AG09309 (cell line): ENCODE data around the gene SIL1.

Source experiments
- DNase-seq: peaks from one replicate; pipeline ENCODE4 v3.0.0-alpha.2; 2010; ENCODE audit warnings: low read depth
- H3K4me3 ChIP-seq: 2 replicates; pipeline ENCODE4 v1.5.1; 2011; ENCODE audit warnings: mild to moderate bottlenecking, low read depth, low read length, moderate library complexity; ENCODE audit not compliant: control insufficient read depth
- CTCF ChIP-seq: IDR thresholded peaks from 2 replicates; pipeline ENCODE4 v1.5.1; 2011; ENCODE audit warnings: mild to moderate bottlenecking, low read depth, low read length, inconsistent platforms; ENCODE audit not compliant: insufficient read depth, control insufficient read depth; ENCODE audit errors: missing control alignments

The SIL1 gene

GRCh38 chr5:139103762-139104161 lies 94.4 kb downstream of the SIL1 start:
- H3K4me3 ChIP-seq = no peak overlapping the region
- TF ChIP-seq CTCF = no peak
- DNase-seq = no peak

- no peak for TF ChIP-seq CTCF
- no peak overlapping the region for H3K4me3 ChIP-seq
- DNase-seq = peak; percentile 20
Measured at GRCh38 chr5:139100825-139101224, 97.3 kb downstream of the SIL1 start.

GRCh38 chr5:139094154-139095131 lies 103.7 kb downstream of the SIL1 start:
- no peak for TF ChIP-seq CTCF
- H3K4me3 ChIP-seq = no peak overlapping the region
- no peak for DNase-seq

- H3K4me3 ChIP-seq = no peak overlapping the region
- DNase-seq = no peak
- no peak for TF ChIP-seq CTCF
Measured at GRCh38 chr5:139092741-139093343, 105.3 kb downstream of the SIL1 start.

GRCh38 chr5:139091439-139092156 lies 106.6 kb downstream of the SIL1 start:
- TF ChIP-seq CTCF = no peak
- no peak for DNase-seq
- no peak overlapping the region for H3K4me3 ChIP-seq

- TF ChIP-seq CTCF = no peak
- no peak overlapping the region for H3K4me3 ChIP-seq
- no peak for DNase-seq
Measured at GRCh38 chr5:139090581-139090980, 107.6 kb downstream of the SIL1 start.
